GM21360 (cell line): ENCODE measurements around the gene AHI1.
"Not testable (repeated sequence)": the region's sequence is repeated elsewhere in the genome, so short reads cannot be mapped to it uniquely, and the experiment has no call there.

ENCODE experiments used
- ATAC-seq: cut with Tn5 transposase; IDR thresholded peaks from one replicate; pipeline ENCODE4 v1.9.1; 2021; ENCODE audit warnings: mild to moderate bottlenecking, moderate library complexity; ENCODE audit not compliant: unreplicated experiment

Gene AHI1

GRCh38 chr6:135506270-135506997 lies 8.9 kb upstream of the AHI1 start:
- ATAC-seq, result no peak

DNA sequence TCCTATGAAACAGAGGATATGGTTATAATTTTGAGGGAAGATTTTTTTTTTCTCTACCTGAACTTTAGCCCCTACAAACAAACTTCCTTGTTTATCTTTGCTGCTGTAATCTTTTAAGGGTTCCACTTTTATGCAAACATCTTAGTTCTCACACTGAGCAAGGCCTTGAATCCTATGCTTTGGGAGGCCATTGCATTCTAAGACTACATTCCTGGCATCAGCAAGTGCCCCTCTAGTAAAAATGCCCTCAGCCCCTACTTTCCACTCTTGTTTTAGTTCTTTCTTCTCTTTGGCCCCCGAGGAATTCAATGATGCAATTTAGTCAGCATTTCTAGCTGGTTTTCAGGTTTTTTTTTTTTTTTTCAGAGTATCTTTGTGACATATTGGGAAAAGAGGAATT lies 8.1 kb upstream of the AHI1 start:
- ATAC-seq, result no peak

GRCh38 chr6:135505222-135505621 lies 7.7 kb upstream of the AHI1 start:
- ATAC-seq, result no peak

DNA sequence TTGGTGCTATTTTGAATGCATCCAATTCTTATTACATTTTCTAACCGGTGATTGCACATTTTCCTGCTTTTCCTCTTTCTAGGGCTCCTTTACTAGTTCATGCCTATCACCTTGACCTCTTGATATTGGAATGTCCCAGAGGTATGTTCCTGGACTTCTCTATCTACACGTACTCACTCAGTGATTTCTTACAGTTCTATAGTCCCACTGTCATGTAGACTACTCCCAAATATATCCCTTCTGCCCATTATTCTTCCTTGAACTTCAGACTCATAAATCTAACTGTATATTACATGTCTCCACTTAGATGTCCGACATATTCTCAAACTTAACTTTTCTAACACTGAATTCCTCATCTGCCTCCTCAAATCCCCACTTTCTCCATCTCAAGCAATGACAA lies 7.2 kb upstream of the AHI1 start:
- no peak for ATAC-seq

DNA sequence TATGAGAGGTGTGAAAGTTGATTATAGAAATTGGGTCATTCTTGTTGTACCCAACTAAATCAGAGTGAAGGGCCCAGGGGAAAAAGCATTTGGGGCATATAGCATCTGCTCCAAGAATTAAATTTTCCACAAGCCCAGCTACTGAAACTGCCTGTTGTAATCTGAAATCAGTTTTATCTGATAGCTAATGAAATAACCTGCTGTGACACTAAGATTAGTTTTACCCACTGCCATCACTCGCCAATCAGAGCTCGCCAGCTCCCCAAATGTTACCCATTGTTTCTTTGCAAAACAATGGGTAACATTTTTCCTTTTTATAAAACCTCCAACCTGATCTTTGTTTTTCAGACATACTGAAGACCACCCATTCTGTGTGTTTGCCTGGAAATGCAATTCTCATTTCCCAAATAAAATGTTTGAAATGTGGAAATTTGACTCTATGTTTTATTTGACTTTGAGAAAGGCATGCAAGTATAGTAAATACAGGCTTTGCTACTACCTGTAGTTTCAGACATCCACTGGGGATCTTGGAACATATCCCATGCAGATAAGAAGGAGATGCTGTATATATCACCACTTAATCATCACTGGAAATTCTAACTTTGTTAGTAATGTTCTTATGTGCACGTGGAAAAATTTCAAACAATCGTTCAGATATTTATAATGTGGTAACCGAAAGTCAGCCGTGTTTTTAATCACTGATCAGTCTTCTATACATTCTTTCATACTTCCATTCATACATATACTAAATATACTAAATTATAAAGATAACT lies 6.3 kb upstream of the AHI1 start:
- no peak for ATAC-seq

GRCh38 chr6:135499441-135500340 lies 2.2 kb upstream of the AHI1 start:
- no peak for ATAC-seq

- ATAC-seq, result peak; percentile 40
Measured at GRCh38 chr6:135498185-135498841, 773 bp upstream of the AHI1 start.

- ATAC-seq, result no peak
Measured at GRCh38 chr6:135496800-135497411, 634 bp downstream of the AHI1 start.

DNA sequence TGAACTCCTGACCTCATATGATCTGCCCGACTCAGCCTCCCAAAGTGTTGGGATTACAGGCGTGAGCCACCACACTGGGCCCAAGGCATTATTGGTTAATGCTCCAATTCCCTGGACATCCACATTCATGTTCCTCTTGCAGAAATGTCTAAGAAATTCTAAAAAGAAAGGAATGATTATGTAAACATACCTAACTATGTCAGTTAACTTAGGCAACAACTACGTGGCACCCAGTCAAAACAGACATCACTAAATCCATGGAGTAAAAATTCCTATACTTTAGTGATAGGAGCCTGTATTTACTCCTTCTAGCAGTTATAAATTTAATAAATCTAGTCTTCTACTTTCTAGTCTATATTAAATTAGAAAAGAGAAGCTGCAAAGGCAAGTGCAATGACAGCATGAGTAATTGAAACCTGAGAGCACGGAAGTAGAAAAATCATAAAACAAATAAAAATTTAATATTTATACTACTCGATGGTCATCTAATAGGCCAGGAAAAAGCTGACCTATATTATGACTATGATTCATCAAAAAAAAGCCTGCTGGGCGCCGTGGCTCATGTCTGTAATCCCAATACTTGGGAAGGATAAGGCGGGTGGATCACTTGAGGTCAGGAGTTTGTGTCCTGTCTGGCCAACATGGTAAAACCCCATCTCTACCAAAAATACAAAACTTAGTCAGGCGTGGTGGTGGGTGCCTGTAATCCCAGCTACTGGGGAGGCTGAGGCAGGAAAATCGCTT lies 4.2 kb downstream of the AHI1 start:
- no peak for ATAC-seq

GRCh38 chr6:135490381-135490780 lies 7.2 kb downstream of the AHI1 start:
- ATAC-seq, result no peak

GRCh38 chr6:135488023-135488422 lies 9.5 kb downstream of the AHI1 start:
- no peak for ATAC-seq

DNA sequence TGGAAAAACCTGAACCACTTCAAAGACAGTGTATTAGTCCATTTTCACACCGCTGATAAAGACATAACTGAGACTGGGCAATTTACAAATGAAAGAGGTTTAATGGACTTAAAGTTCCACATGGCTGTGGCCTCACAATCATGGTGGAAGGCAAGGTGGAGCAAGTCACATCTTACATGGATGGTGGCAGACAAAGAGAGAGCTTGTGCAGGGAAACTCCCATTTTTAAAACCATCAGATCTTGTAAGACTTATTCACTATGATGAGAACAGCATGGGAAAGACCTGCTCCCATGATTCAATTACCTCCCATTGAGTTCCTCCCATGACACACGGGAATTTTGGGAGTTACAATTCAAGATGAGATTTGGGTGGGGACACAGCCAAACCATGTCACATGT lies 13.6 kb downstream of the AHI1 start:
- not testable (repeated sequence) for ATAC-seq

- ATAC-seq, result no peak
Measured at GRCh38 chr6:135481783-135482369, 15.7 kb downstream of the AHI1 start.

GRCh38 chr6:135479601-135480000 lies 17.9 kb downstream of the AHI1 start:
- ATAC-seq, result no peak

- ATAC-seq, result no peak
Measured at GRCh38 chr6:135478626-135479025, 18.9 kb downstream of the AHI1 start.

GRCh38 chr6:135475292-135475886 lies 22.2 kb downstream of the AHI1 start:
- no peak for ATAC-seq

- no peak for ATAC-seq
Measured at GRCh38 chr6:135474362-135474761, 23.2 kb downstream of the AHI1 start.

DNA sequence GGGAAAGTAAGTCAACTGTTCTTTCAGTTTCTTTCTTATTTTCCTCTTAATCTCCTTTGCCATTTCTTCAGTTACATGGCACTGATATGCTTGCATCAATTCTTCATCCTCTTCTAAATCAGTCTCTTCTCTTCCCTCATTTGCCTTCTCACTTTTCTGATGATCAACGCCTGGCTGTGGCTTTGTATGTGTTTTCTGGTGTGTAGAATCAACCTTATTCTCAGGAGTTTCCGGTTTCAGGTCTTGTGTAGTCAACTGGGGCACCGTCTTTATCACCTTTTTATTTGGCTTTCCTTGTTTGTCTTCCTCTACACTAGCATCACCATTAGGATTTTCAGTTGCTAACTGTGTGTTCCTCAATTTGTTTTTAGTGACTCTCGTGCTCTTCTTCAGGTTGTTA lies 31.6 kb downstream of the AHI1 start:
- ATAC-seq, result no peak

GRCh38 chr6:135465307-135465706 lies 32.2 kb downstream of the AHI1 start:
- peak; percentile 79 for ATAC-seq
